H9 (cell line): ENCODE data around the gene PAPLN. TPM values are rescaled to one million over a fixed set of nuclear protein-coding genes. Genes with fewer than 3 reads are reported as not detected.

ENCODE experiments used
- DNase-seq: peaks from one replicate; pipeline ENCODE4 v3.0.0-alpha.2; 2017
- H2AFZ ChIP-seq: one replicate; pipeline ENCODE4 v1.6.1; 2013; ENCODE audit warnings: mild to moderate bottlenecking, low read length, control low read depth, moderate library complexity
- H2AK5ac ChIP-seq: 2 replicates; pipeline ENCODE4 v1.6.1; 2013; ENCODE audit warnings: low read length, control low read depth, mixed read lengths; ENCODE audit not compliant: insufficient read length
- H2BK120ac ChIP-seq: one replicate; pipeline ENCODE4 v1.6.1; 2013; ENCODE audit warnings: low read depth, mild to moderate bottlenecking, low read length, control low read depth, inconsistent platforms; ENCODE audit not compliant: poor library complexity, severe bottlenecking
- H2BK12ac ChIP-seq: 2 replicates; pipeline ENCODE4 v1.6.1; 2013; ENCODE audit warnings: low read length, control low read depth, mixed read lengths, low read depth; ENCODE audit not compliant: insufficient read length
- H2BK15ac ChIP-seq: 2 replicates; pipeline ENCODE4 v1.6.1; 2013; ENCODE audit warnings: low read depth, low read length, control low read depth
- H2BK20ac ChIP-seq: one replicate; pipeline ENCODE4 v1.6.1; 2013; ENCODE audit warnings: low read depth, mild to moderate bottlenecking, low read length, control low read depth, inconsistent platforms; ENCODE audit not compliant: poor library complexity, severe bottlenecking
- H2BK5ac ChIP-seq: 2 replicates; pipeline ENCODE4 v1.6.1; 2013; ENCODE audit warnings: low read length, control low read depth, mixed read lengths; ENCODE audit not compliant: insufficient read length
- H3K14ac ChIP-seq: 2 replicates; pipeline ENCODE4 v1.6.1; 2013; ENCODE audit warnings: low read length, control low read depth; ENCODE audit not compliant: insufficient read depth
- H3K18ac ChIP-seq: 2 replicates; pipeline ENCODE4 v1.6.1; 2013; ENCODE audit warnings: low read depth, mild to moderate bottlenecking, mixed read lengths, low read length, control low read depth; ENCODE audit not compliant: insufficient read length
- H3K23ac ChIP-seq: 2 replicates; pipeline ENCODE4 v1.6.1; 2013; ENCODE audit warnings: low read length, control low read depth, mixed read lengths, low read depth; ENCODE audit not compliant: insufficient read length
- H3K23me2 ChIP-seq: 2 replicates; pipeline ENCODE4 v1.6.1; 2013; ENCODE audit warnings: low read depth, mild to moderate bottlenecking, mixed read lengths, low read length, control low read depth; ENCODE audit not compliant: insufficient read length, poor library complexity, severe bottlenecking
- H3K27ac ChIP-seq: 2 replicates; pipeline ENCODE4 v1.5.1; 2013; ENCODE audit warnings: low read length, control low read depth, mixed read lengths, low read depth; ENCODE audit not compliant: insufficient read length
- H3K27me3 ChIP-seq: 2 replicates; pipeline ENCODE4 v1.6.1; 2013; ENCODE audit warnings: low read length, control low read depth, inconsistent platforms; ENCODE audit not compliant: insufficient read depth
- H3K4ac ChIP-seq: 2 replicates; pipeline ENCODE4 v1.6.1; 2013; ENCODE audit warnings: low read depth, mild to moderate bottlenecking, control low read depth, inconsistent platforms, low read length, moderate library complexity
- H3K4me1 ChIP-seq: 2 replicates; pipeline ENCODE4 v1.6.1; 2013; ENCODE audit warnings: low read length, control low read depth, inconsistent platforms; ENCODE audit not compliant: insufficient read depth
- H3K4me2 ChIP-seq: 2 replicates; pipeline ENCODE4 v1.6.1; 2013; ENCODE audit warnings: low read length, control low read depth, mixed read lengths; ENCODE audit not compliant: insufficient read length, insufficient read depth
- H3K56ac ChIP-seq: 2 replicates; pipeline ENCODE4 v1.6.1; 2013; ENCODE audit warnings: low read depth, mild to moderate bottlenecking, mixed read lengths, low read length, control low read depth; ENCODE audit not compliant: insufficient read length
- H3K79me1 ChIP-seq: 2 replicates; pipeline ENCODE4 v1.6.1; 2013; ENCODE audit warnings: low read depth, mild to moderate bottlenecking, moderate library complexity, low read length, control low read depth, inconsistent platforms; ENCODE audit not compliant: insufficient read depth, poor library complexity, severe bottlenecking
- H3K79me2 ChIP-seq: 2 replicates; pipeline ENCODE4 v1.6.1; 2013; ENCODE audit warnings: low read length, control low read depth, inconsistent platforms; ENCODE audit not compliant: insufficient read depth
- H3K9ac ChIP-seq: 2 replicates; pipeline ENCODE4 v1.6.1; 2013; ENCODE audit warnings: low read length, control low read depth, mixed read lengths; ENCODE audit not compliant: insufficient read length; ENCODE audit errors: extremely low read depth
- H3K9me3 ChIP-seq: one replicate; pipeline ENCODE4 v1.6.1; 2013; ENCODE audit warnings: low read depth, low read length, inconsistent platforms; ENCODE audit not compliant: control insufficient read depth
- H3T11ph ChIP-seq: one replicate; pipeline ENCODE4 v1.6.1; 2013; ENCODE audit warnings: mild to moderate bottlenecking, low read length, control low read depth, inconsistent platforms
- H4K20me1 ChIP-seq: one replicate; pipeline ENCODE4 v1.6.1; 2013; ENCODE audit not compliant: control insufficient read depth, insufficient read length, insufficient read depth
- H4K5ac ChIP-seq: 2 replicates; pipeline ENCODE4 v1.6.1; 2013; ENCODE audit warnings: low read depth, mild to moderate bottlenecking, mixed read lengths, low read length, control low read depth; ENCODE audit not compliant: insufficient read length
- H4K8ac ChIP-seq: replicated peaks from 2 replicates; pipeline ENCODE4 v1.6.1; 2013; ENCODE audit warnings: low read length, control low read depth, mixed read lengths, low read depth; ENCODE audit not compliant: insufficient read length
- H4K91ac ChIP-seq: 2 replicates; pipeline ENCODE4 v1.6.1; 2013; ENCODE audit warnings: low read depth, mild to moderate bottlenecking, moderate library complexity, mixed read lengths, low read length, control low read depth; ENCODE audit not compliant: insufficient read length
- H3K27ac Mint-ChIP-seq, 3 experiments: 2 replicates in 2 of 3; 3 replicates in 1 of 3; pipeline ENCODE4 v1.8.0; 2020 to 2021; ENCODE audit warnings: mixed read lengths in 3 of 3, mild to moderate bottlenecking in 1 of 3, moderate library complexity in 1 of 3
- H3K27me3 Mint-ChIP-seq: 2 replicates; pipeline ENCODE4 v1.8.0; 2021; ENCODE audit warnings: low read depth, mild to moderate bottlenecking, moderate library complexity, mixed read lengths
- H3K36me3 Mint-ChIP-seq, 3 experiments: 2 replicates in 2 of 3; 3 replicates in 1 of 3; pipeline ENCODE4 v1.8.0; 2020 to 2021; ENCODE audit warnings: low read depth in 3 of 3, mixed read lengths in 3 of 3; ENCODE audit not compliant: insufficient read depth in 1 of 3
- H3K4me1 Mint-ChIP-seq, 2 experiments: 2 replicates each; pipeline ENCODE4 v1.8.0; 2020; ENCODE audit warnings: mixed read lengths in 2 of 2
- H3K4me3 Mint-ChIP-seq, 2 experiments: 2 replicates in 1 of 2; 3 replicates in 1 of 2; pipeline ENCODE4 v1.8.0; 2020 to 2021; ENCODE audit warnings: mild to moderate bottlenecking in 2 of 2, mixed read lengths in 2 of 2, moderate library complexity in 1 of 2
- H3K9me3 Mint-ChIP-seq, 2 experiments: 2 replicates in 1 of 2; 3 replicates in 1 of 2; pipeline ENCODE4 v1.8.0; 2020; ENCODE audit warnings: mild to moderate bottlenecking in 2 of 2, mixed read lengths in 2 of 2, moderate library complexity in 1 of 2
- WGBS: extraction: QIAGEN DNeasy Blood & Tissue Kit; methylation state at CpG from one replicate; pipeline ENCODE4 v1.1.7; 2013; ENCODE audit warnings: missing lambda C conversion rate, low lambda C conversion rate, mixed read lengths; ENCODE audit not compliant: insufficient read length; ENCODE audit errors: extremely low coverage; 5-methylcytosine and 5-hydroxymethylcytosine counted together
- total RNA-seq: library from RNA; stranded (reverse); gene quantifications from 2 replicates; pipeline ENCODE4 v1.2.1, GENCODE V29; 2021
- TF ChIP-seq, protein P1 (sequence below): fragments of 200-600 bp; sonication (generic); conservative IDR thresholded peaks from 3 replicates; pipeline ENCODE4 v1.8.0; 2021; ENCODE audit warnings: antibody characterized with exemption, mild to moderate bottlenecking

PAPLN gene
- total RNA-seq, 1 experiment from 2014 or later = 8.5 TPM

DNA sequence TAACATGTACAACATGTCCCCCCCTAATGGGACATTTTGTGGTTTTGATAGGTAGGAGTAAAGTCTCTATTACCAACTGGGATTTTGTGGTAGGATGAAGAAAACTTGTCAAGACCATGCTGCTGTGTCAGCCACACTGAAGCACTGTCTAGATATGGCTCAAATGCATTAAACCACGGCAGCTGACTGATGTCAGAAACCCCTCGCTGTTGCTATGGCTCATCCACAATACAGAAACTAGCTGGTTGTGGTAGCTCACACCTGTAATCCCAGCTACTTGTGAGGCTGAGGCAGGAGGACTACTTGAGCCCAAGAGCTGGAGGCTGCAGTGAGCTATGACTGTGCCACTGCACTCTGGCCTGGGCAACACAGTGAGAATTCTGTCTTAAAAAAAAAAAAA lies 40.1 kb downstream of the PAPLN start:
- Histone ChIP-seq H3K27me3 (no peaks in the 10 kb centered on the region), H4K91ac (no peak overlapping the region), H4K5ac (no peak overlapping the region), H4K8ac (no peak overlapping the region), H2BK20ac (no peak overlapping the region), H3K56ac (no peak overlapping the region), H3K79me2 (no peaks in the 10 kb centered on the region), H3K23me2 (no peaks in the 10 kb centered on the region), H2AFZ (no peak overlapping the region), H2AK5ac (no peak overlapping the region), H3K79me1 (no peaks in the 10 kb centered on the region), H3K4me1 (peaks cover 3% of the 10 kb centered on the region; the same call in 1 of the 2 replicates), H2BK12ac (no peak overlapping the region), H3K27ac (no peak overlapping the region), H3K9me3 (no peaks in the 10 kb centered on the region), H3K9ac (no peak overlapping the region), H3T11ph (no peak overlapping the region), H2BK120ac (no peak overlapping the region), H3K4me2 (no peak overlapping the region), H4K20me1 (peaks cover 3% of the 10 kb centered on the region), H2BK15ac (no peak overlapping the region), H3K23ac (no peak overlapping the region), H3K14ac (no peak overlapping the region), H3K18ac (no peak overlapping the region), H3K4ac (no peak overlapping the region), H2BK5ac (no peak overlapping the region)
- Mint-ChIP-seq H3K27me3 (no peaks in the 10 kb centered on the region; the same call in 1 of the 2 replicates), H3K36me3 (peaks cover 14 to 47% (median 31%) of the 10 kb centered on the region in 3 experiments), H3K9me3 (no peaks in the 10 kb centered on the region), H3K4me3 (no peak overlapping the region), H3K27ac (peak overlapping the region in 2 of 3 experiments; percentile 22 to 79; a peak in 2 of 7 replicates), H3K4me1 (peaks cover 0 to 3% of the 10 kb centered on the region in 2 experiments; a peak in 2 of 4 replicates)
- WGBS = no CpG with 5 or more reads among the region's 2 CpGs
- TF ChIP-seq, protein P1, sequence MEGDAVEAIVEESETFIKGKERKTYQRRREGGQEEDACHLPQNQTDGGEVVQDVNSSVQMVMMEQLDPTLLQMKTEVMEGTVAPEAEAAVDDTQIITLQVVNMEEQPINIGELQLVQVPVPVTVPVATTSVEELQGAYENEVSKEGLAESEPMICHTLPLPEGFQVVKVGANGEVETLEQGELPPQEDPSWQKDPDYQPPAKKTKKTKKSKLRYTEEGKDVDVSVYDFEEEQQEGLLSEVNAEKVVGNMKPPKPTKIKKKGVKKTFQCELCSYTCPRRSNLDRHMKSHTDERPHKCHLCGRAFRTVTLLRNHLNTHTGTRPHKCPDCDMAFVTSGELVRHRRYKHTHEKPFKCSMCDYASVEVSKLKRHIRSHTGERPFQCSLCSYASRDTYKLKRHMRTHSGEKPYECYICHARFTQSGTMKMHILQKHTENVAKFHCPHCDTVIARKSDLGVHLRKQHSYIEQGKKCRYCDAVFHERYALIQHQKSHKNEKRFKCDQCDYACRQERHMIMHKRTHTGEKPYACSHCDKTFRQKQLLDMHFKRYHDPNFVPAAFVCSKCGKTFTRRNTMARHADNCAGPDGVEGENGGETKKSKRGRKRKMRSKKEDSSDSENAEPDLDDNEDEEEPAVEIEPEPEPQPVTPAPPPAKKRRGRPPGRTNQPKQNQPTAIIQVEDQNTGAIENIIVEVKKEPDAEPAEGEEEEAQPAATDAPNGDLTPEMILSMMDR = no peak
- DNase-seq = no peak
